GM18519 (cell line): Measurements from ENCODE around the gene FBXO21.
A peak's percentile ranks its signal among the peaks of the same experiment; 100 is the strongest.
"Not testable (repeated sequence)": the region's sequence is repeated elsewhere in the genome, so short reads cannot be mapped to it uniquely, and the experiment has no call there.

Source experiments
- ATAC-seq: cut with Tn5 transposase; IDR thresholded peaks from one replicate; pipeline ENCODE4 v1.9.1; 2021; ENCODE audit warnings: mild to moderate bottlenecking, moderate library complexity; ENCODE audit not compliant: unreplicated experiment, low FRiP score

The FBXO21 gene

DNA sequence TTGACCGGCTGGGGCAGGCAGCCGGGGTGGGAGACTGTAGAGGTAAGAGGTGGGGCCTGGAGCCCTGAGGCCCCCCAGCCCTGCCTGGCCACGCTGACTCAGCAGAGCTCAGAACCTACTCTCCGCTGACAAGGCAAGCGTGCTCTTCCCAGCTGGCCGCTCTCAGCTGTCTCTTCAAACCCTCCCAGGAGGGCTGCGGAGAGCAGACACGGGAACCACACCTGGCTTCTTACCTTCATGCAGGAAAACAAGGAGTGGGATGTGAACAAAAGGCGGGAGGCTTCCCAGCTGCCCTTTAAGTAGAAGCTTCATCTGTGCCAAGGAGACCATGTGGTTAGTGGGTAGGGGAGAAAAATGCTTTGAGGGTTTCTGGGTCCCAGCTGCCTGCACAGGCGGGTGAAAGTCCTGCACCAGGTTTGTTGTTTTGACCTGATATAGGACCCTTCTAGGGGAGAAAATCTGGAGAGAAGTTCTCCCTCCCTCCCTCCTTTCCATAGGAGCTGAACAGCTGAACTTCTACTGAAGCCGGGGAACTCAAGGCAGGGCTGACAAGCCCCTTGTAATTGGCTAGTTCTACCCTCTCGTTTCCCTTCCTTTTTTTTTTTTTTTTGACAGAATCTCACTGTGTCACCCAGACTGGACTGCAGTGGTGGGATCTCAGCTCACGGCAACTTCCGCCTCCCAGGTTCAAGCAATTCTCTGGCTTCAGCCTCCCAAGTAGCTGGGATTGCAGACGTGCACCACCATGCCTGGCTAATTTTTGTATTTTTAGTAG lies 78.3 kb downstream of the FBXO21 start:
- ATAC-seq, result no peak

- ATAC-seq, result no peak
Observed at GRCh38 chr12:117111386-117111785, 78.9 kb downstream of the FBXO21 start.

- no peak for ATAC-seq
Observed at GRCh38 chr12:117109943-117110635, 80.2 kb downstream of the FBXO21 start.

DNA sequence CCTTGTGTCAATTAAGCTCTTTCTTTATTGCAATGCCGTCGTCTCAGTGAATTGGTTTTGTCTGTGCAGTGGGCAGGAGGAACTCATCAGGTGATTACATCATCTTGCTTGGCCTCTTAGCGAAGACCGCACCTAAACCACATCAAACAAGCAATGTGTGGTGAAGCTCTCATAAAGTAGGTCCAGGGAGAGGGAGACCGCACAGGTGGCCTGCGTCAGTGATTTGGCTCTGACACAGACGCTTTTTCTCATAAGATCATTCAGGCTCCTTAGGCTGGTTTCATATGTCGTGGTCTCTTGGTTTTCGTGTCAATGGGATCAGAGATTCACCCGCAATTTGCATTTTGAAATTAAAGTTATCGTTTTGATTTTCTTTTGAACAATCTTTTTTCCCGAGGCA lies 84.4 kb downstream of the FBXO21 start:
- no peak for ATAC-seq

DNA sequence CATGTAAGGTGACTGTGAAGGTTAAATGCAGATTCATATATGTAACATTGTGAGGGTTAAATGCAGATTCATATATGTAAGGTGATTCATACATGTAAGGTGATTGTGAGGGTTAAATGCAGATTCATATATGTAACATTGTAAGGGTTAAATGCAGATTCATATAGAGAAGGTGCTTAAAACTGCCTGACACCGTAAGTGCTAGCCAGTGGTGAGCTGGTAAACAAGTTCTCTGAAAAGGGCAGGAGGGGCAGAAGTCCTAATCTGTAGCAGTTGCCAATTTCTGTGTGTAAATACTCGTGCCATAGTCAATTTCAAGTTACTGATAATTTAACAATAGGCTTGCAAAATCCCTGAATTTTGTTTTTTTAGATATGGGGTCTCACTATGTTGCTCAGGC lies 86.3 kb downstream of the FBXO21 start:
- ATAC-seq, result not testable (repeated sequence)

GRCh38 chr12:117102800-117103181 lies 87.5 kb downstream of the FBXO21 start:
- no peak for ATAC-seq

- ATAC-seq, result no peak
Observed at GRCh38 chr12:117101953-117102799, 88.1 kb downstream of the FBXO21 start.

- no peak for ATAC-seq
Observed at GRCh38 chr12:117100851-117101673, 89.2 kb downstream of the FBXO21 start.

- no peak for ATAC-seq
Observed at GRCh38 chr12:117100251-117100650, 90.0 kb downstream of the FBXO21 start.

GRCh38 chr12:117098361-117099217 lies 91.7 kb downstream of the FBXO21 start:
- peak; percentile 24 for ATAC-seq

DNA sequence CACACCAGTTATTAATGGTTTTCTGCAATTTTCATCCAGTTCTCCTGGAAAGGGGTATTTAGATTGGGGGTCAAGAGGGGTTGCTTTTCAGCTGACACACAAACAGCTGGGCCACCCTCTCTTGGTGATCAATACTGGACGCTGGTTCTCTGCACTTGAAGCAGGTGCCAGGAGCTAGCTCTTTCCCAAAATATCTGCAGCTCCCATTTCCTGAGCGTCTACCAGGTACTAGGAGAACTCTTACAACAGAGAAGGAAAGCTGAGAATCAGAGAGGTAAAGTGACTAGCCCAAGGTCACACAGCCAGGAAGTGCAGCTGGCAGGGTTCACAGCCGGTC lies 92.3 kb downstream of the FBXO21 start:
- ATAC-seq, result no peak

- no peak for ATAC-seq
Observed at GRCh38 chr12:117097159-117097558, 93.1 kb downstream of the FBXO21 start.

DNA sequence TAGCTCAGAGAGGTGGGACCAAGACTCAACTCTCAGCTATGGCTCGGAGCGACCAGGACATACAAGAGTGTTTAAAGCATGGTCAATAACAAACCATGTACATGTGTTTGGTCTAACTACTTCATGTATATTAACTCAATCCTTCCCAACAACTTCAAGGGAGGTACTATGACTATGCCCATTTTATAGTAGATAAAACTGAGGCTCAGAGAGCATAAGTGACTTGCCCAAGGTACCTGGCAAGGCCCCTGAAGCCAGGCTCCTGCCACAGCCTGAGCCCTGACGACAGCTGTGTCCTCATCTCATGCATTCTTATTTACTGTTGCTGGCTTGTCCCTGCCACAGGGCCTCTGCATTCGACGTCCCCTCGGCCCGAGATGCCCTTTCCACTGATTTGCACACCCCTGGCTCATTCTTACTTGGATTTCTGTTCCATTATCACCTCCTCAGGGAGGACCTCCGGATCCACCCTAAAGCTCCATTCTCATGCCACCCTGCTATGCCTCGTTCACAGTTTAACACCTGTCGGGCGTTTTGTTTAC lies 93.7 kb downstream of the FBXO21 start:
- ATAC-seq, result no peak

GRCh38 chr12:117095191-117095590 lies 95.1 kb downstream of the FBXO21 start:
- not testable (repeated sequence) for ATAC-seq

DNA sequence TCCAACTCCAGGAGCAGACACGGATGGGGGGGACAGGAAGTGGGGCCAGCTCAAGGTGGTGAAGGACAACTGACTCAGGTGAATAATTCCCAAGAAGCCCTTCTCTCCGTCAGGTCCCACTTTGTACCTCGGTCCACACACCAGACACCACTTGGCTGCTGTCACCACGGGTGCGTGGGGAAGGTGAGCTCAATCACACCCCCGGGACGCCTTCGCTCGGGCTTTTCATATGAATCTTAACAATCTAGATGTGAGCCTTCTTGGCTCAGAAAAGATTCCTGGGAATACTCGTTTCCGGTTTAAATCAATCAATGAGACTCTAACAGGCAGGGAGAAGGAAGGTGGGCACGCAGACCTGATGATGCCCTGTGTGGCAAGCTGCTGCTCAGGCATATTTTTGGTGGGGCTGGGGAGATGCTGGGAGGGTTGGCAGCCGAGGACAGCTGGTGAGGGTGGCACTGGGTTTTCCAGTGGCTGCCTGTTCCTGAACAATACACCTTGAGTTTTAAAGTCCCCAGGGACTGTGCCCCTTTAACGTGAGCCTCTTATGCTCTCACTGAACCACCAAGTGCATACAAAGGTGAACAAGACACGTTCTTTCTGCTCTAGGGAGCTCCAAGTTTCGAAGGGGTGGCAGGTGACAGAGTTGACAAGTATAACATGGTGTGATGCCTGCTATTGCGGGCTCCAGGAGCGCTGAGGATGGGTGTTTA lies 96.2 kb downstream of the FBXO21 start:
- ATAC-seq, result no peak

DNA sequence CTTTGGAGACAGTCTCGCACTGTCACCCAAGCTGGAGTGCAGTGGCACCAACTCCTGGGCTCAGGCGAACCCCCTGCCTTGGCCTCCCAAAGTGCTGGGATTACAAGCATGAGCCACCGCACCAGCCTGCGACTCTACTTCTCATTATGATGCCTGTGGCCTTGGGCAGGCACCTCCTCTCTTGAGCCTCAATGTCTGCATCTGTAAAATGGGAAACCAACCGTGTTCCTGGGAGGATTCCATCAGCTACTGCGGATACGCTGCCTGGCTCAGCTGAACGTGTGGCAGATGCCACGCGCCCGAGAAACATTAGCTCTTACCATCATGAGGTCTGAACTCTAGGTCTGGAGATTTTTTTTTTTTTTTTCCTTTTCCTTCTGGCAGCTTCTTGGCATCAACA lies 96.8 kb downstream of the FBXO21 start:
- ATAC-seq, result no peak

GRCh38 chr12:117092886-117093285 lies 97.4 kb downstream of the FBXO21 start:
- no peak for ATAC-seq

DNA sequence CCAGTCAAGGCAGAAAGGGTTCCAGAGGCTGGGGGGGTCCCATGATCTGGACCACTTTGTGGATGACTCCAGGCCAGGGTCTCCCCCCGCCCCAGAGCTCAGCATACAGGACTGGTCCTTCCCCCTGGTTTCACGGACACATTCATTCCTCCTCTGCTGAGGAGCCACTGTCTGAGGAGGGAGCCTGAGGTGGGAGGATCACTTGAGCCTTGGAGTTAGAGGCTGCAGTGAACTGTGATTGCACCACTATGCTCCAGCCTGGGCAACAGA lies 97.8 kb downstream of the FBXO21 start:
- ATAC-seq, result no peak
